Endodermal cell (in vitro differentiated cells): ENCODE data around the gene XAB2. TPM values are rescaled to one million over a fixed set of nuclear protein-coding genes. Genes with fewer than 3 reads are reported as not detected.

Source experiments
- DNase-seq: peaks from one replicate; pipeline ENCODE4 v3.0.0-alpha.2; 2017
- H3K27ac ChIP-seq: 2 replicates; pipeline ENCODE4 v1.5.1; 2013; ENCODE audit warnings: mild to moderate bottlenecking, low read depth, low read length, moderate library complexity
- H3K27me3 ChIP-seq: 2 replicates; pipeline ENCODE4 v1.6.1; 2013; ENCODE audit warnings: mild to moderate bottlenecking, low read length, moderate library complexity; ENCODE audit not compliant: insufficient read depth, control insufficient read depth, poor library complexity, severe bottlenecking
- H3K36me3 ChIP-seq: 2 replicates; pipeline ENCODE4 v1.7.0; 2013; ENCODE audit warnings: mild to moderate bottlenecking, low read length, moderate library complexity; ENCODE audit not compliant: control insufficient read depth, insufficient read depth
- H3K4me1 ChIP-seq: one replicate; pipeline ENCODE4 v1.7.0; 2013; ENCODE audit warnings: low read length; ENCODE audit not compliant: control insufficient read depth, insufficient read depth
- H3K4me3 ChIP-seq: 2 replicates; pipeline ENCODE4 v1.5.1; 2013; ENCODE audit warnings: mild to moderate bottlenecking, low read length, moderate library complexity
- H3K9ac ChIP-seq: 2 replicates; pipeline ENCODE4 v1.6.1; 2013; ENCODE audit warnings: mild to moderate bottlenecking, low read length, moderate library complexity; ENCODE audit not compliant: poor library complexity, severe bottlenecking; ENCODE audit errors: extremely low read depth
- H3K9me3 ChIP-seq: 2 replicates; pipeline ENCODE4 v1.6.1; 2013; ENCODE audit warnings: mild to moderate bottlenecking, low read length, moderate library complexity; ENCODE audit not compliant: control insufficient read depth
- H3K27ac Mint-ChIP-seq: 2 replicates; pipeline ENCODE4 v1.8.0; 2020; ENCODE audit warnings: mixed read lengths
- H3K27me3 Mint-ChIP-seq: 2 replicates; pipeline ENCODE4 v1.8.0; 2021; ENCODE audit warnings: mild to moderate bottlenecking, mixed read lengths; ENCODE audit not compliant: insufficient read depth
- H3K36me3 Mint-ChIP-seq: 2 replicates; pipeline ENCODE4 v1.8.0; 2020; ENCODE audit warnings: low read depth, mixed read lengths
- H3K4me1 Mint-ChIP-seq: 2 replicates; pipeline ENCODE4 v1.8.0; 2020; ENCODE audit warnings: mixed read lengths
- H3K4me3 Mint-ChIP-seq: 2 replicates; pipeline ENCODE4 v1.8.0; 2020; ENCODE audit warnings: mild to moderate bottlenecking, moderate library complexity, mixed read lengths
- H3K9me3 Mint-ChIP-seq: 2 replicates; pipeline ENCODE4 v1.8.0; 2020; ENCODE audit warnings: mild to moderate bottlenecking, mixed read lengths
- WGBS, 2 experiments: methylation state at CpG; one replicate each; pipeline versions ENCODE4 v1.1.5 to v1.1.7; 2013; ENCODE audit warnings: missing lambda C conversion rate in 2 of 2, mixed read lengths in 1 of 2; ENCODE audit not compliant: insufficient coverage in 1 of 2, insufficient read length in 1 of 2; 5-methylcytosine and 5-hydroxymethylcytosine counted together
- total RNA-seq, 2 donors: library from RNA; stranded (reverse); fragmentation: NEBNext Ultra II Directional in 1 of 2; extraction: Animal tissue kit (Norgen Biotek cat#: 25700) in 1 of 2; gene quantifications; 2 replicates in 1 of 2; 3 replicates in 1 of 2; pipeline ENCODE4 v1.2.1, GENCODE V29; 2021
- TF ChIP-seq, protein P1 (sequence below): fragments of 200-600 bp; sonication (generic); conservative IDR thresholded peaks from 2 replicates; pipeline ENCODE4 v1.5.0; 2021; ENCODE audit warnings: antibody characterized with exemption, mild to moderate bottlenecking

XAB2 gene
- total RNA-seq, 2 donors from 2014 or later = 44.3 to 46.6 TPM

- Histone ChIP-seq H3K4me1 (no peaks in the 10 kb centered on the region), H3K27me3 (peaks cover 23% of the 10 kb centered on the region), H3K9me3 (no peaks in the 10 kb centered on the region), H3K36me3 (peaks cover 10% of the 10 kb centered on the region), H3K4me3 (no peak overlapping the region), H3K27ac (no peak overlapping the region), H3K9ac (no peak overlapping the region)
- Mint-ChIP-seq H3K9me3 (no peaks in the 10 kb centered on the region), H3K36me3 (peaks cover 14% of the 10 kb centered on the region), H3K4me3 (peak overlapping the region; percentile 77), H3K4me1 (peaks cover 1% of the 10 kb centered on the region), H3K27me3 (peaks cover 30% of the 10 kb centered on the region), H3K27ac (no peak overlapping the region)
- TF ChIP-seq, protein P1, sequence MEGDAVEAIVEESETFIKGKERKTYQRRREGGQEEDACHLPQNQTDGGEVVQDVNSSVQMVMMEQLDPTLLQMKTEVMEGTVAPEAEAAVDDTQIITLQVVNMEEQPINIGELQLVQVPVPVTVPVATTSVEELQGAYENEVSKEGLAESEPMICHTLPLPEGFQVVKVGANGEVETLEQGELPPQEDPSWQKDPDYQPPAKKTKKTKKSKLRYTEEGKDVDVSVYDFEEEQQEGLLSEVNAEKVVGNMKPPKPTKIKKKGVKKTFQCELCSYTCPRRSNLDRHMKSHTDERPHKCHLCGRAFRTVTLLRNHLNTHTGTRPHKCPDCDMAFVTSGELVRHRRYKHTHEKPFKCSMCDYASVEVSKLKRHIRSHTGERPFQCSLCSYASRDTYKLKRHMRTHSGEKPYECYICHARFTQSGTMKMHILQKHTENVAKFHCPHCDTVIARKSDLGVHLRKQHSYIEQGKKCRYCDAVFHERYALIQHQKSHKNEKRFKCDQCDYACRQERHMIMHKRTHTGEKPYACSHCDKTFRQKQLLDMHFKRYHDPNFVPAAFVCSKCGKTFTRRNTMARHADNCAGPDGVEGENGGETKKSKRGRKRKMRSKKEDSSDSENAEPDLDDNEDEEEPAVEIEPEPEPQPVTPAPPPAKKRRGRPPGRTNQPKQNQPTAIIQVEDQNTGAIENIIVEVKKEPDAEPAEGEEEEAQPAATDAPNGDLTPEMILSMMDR = no peak
- DNase-seq = no peak
- WGBS, 2 experiments = 69 to 78% methylated on average over 6 of the region's 6 CpGs
These were observed 6.3 kb upstream of the XAB2 start for GRCh38 chr19:7635670-7636069.

- no peak for DNase-seq
- peaks cover 14% of the 10 kb centered on the region for H3K4me1 Mint-ChIP-seq
- no peak within 1 kb of the TSS for H3K4me3 Mint-ChIP-seq
- peaks cover 23% of the 10 kb centered on the region for H3K27me3 ChIP-seq
- peaks cover 30% of the 10 kb centered on the region for H3K27me3 Mint-ChIP-seq
- no peak within 1 kb of the TSS for H3K4me3 ChIP-seq
- no peak within 1 kb of the TSS for H3K27ac ChIP-seq
- no peaks in the 10 kb centered on the region for H3K36me3 ChIP-seq
- H3K9ac ChIP-seq = no peak within 1 kb of the TSS
- H3K9me3 ChIP-seq = no peaks in the 10 kb centered on the region
- TF ChIP-seq, protein P1 = no peak
- 64% methylated on average over 2 of the region's 2 CpGs; no CpG with 5 or more reads in 1 of the 2 experiments for WGBS, 2 experiments
- no peaks in the 10 kb centered on the region for H3K9me3 Mint-ChIP-seq
- no peaks in the 10 kb centered on the region for H3K4me1 ChIP-seq
- H3K36me3 Mint-ChIP-seq = peaks cover 2% of the 10 kb centered on the region
- H3K27ac Mint-ChIP-seq = no peak within 1 kb of the TSS
These were observed 4.4 kb upstream of the XAB2 start, which contains the start of gene PCP2 for GRCh38 chr19:7633698-7634097. Gene PCP2, minus strand, starts transcription at chr19:7633719. Its CDS starts 262 bp downstream, at chr19:7633457.

GRCh38 chr19:7632340-7633203 lies 3.2 kb upstream of the XAB2 start:
- no peak overlapping the region for H3K9ac ChIP-seq
- DNase-seq = no peak
- H3K36me3 ChIP-seq = no peaks in the 10 kb centered on the region
- 92 to 100% methylated on average over 16 to 40 of the region's 40 CpGs for WGBS, 2 experiments
- no peak overlapping the region for H3K27ac Mint-ChIP-seq
- no peaks in the 10 kb centered on the region for H3K4me1 ChIP-seq
- H3K36me3 Mint-ChIP-seq = peaks cover 2% of the 10 kb centered on the region
- H3K27me3 ChIP-seq = peaks cover 23% of the 10 kb centered on the region
- peaks cover 30% of the 10 kb centered on the region for H3K27me3 Mint-ChIP-seq
- H3K9me3 ChIP-seq = no peaks in the 10 kb centered on the region
- TF ChIP-seq, protein P1 = no peak
- H3K27ac ChIP-seq = no peak overlapping the region
- no peak overlapping the region for H3K4me3 ChIP-seq
- H3K9me3 Mint-ChIP-seq = no peaks in the 10 kb centered on the region
- H3K4me3 Mint-ChIP-seq = no peak overlapping the region
- peaks cover 17% of the 10 kb centered on the region for H3K4me1 Mint-ChIP-seq
